Endometrial microvascular endothelial cells (primary cell): Measurements from ENCODE around the gene IQCN. TPM values are rescaled to one million over a fixed set of nuclear protein-coding genes. Genes with fewer than 3 reads are reported as not detected.

Experiments
- in situ Hi-C: cut with HindIII; loops from 2 replicates; pipeline ENCODE4 v1.10.0; 2017; ENCODE audit warnings: low sequenced_read_pairs, low pct_unique_long_range_greater_than_20kb; ENCODE audit errors: inconsistent ontology term
- total RNA-seq: library from RNA; depleted of rRNA; stranded (reverse); fragments of >200 nt; gene quantifications from one replicate; pipeline ENCODE4 v1.2.3, GENCODE V29; 2015; ENCODE audit errors: inconsistent ontology term

IQCN gene
- total RNA-seq, 1 donor from 2014 or later: 0.46 TPM

DNA sequence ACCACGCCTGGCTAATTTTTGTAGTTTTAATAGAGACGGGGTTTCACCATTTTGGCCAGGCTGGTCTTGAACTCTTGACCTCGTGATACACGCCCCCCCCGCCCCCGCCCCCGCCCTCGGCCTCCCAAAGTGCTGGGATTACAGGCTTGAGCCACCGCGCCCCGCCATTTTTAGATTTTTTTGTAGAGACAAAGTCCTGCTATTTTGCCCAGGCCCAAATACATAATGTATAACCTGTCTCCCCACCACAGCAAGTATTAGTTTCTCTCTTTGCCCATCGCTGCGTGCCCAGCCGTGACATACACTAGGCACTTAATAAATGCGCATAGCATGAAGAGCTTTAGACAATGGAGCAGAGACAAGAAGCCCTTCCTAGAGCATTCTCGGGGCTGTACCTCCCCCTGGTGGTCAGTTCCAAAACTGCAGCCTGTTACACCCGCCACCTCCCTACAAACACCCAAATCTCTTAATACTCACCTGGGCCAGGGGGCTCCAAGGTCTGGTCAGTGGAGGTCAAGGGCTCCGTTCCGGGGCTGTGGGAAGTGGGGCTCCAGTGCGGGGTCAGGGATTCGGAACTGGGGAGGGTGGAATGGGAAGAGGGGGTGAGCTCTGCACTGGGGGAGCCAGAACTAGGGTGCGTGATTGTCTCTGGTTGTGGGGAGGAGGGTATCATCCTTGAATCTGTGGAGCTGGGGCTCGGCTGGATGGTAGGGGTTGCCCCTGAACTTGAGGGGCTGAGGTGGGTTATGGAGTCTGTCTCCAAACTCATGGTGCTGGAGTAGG lies 22.5 kb downstream of the IQCN start:
- in situ Hi-C loops: no loop called here

DNA sequence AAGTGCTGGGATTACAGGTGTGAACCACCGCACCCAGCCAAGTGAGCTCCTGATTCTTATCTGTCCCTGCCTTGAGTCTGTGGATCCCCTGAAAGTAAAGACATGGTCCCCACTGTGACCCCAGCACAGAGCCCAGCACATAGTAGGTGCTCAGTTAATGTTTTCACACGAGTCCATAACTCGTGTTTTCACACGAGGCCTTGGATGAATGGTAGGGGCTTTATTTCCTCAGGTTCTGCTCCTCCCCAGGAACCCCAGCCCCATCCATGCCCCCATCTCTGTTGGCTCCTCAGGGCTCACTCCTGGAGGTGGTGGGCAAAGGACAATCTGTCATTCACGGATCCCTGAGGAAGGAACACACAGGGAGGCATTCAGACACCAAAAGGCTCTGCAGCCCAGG lies 24.4 kb downstream of the IQCN start:
- in situ Hi-C loops: no loop called here

DNA sequence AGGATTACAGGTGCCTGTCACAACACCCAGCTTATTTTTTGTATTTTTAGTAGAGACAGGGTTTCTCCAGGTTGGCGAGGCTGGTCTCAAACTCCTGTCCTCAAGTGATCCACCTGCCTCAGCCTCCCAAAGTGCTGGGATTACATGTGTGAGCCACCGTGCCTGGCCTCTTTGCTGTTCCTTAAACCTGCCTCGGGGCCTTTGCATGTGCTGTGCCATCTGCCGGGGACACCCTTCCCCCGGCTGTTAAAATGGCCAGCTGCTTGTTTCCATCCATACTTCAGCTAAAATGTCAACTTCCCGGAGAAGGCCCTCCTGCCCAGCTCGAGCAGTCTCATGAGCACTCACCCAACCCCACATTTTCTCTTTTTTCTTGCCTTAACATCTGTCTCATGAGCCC lies 29.0 kb downstream of the IQCN start:
- in situ Hi-C loops: no loop called here

DNA sequence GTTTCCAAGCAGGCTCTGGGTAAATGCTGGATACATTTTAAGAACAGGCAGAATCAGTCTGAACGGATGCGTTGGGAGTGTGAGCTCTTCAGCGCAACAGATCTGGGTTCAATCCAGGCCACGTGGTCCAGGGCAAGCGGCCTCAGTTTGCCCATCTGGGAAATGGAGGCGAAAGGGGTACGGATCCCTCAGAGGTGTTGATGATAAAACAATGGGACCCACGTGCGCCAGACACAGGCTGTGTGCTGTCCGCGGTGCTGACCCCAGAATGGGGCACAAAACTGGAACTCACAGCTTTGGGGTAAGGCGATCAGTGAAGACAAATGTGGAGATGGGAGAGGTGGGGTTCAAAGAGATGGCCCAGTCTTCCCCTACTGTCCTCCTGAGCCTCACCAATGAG lies 34.9 kb downstream of the IQCN start:
- in situ Hi-C loops: no loop called here

DNA sequence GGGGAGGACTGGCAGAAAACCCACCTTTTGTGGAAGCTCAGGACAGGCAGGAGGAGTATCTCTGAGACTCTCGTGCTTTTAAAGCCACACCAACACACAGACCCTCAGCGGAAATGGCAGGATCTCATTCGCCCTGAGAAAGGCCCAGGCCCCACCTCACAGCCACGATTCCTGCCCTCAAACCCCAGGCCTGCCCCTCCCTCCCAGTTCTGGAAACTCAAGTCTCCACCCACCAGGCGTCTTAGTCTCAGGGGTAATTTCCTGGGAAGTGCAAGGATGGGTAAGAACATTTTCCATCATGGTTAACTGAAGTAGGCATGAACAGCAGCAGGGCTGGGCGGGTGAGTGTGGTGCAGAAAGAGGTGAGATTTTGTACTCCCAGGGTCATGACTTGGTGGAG lies 40.1 kb downstream of the IQCN start:
- in situ Hi-C loops: no loop called here

DNA sequence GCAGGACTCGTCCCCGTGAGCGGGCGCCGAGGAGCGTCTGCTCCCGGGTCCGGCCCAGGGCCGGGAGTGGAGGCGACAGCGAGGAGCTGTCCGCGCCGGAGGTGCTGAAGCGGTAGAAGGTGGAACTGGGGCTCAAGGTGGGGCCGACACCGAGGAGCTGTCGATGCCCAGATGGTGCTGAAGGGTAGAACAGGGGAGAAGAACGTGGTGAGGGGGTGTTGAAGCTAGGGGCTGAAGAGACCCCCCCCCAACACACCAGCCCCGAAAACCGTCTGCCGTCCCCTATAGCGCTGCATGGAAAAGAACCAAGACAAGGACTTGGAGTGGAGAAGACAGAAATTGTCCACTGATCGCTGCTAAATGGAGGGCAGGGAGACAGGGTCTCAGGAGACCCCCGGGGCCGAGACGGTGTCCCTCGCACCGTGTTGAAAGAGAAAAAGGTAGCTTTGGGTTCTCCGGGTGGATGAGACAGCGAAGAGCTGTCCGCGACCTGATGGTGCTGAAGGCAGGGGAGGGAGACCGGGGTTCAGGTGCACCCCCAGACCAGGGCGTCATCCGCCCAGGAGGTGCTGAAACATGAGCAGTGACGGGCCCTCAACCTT lies 40.9 kb downstream of the IQCN start:
- in situ Hi-C loops: no loop called here

DNA sequence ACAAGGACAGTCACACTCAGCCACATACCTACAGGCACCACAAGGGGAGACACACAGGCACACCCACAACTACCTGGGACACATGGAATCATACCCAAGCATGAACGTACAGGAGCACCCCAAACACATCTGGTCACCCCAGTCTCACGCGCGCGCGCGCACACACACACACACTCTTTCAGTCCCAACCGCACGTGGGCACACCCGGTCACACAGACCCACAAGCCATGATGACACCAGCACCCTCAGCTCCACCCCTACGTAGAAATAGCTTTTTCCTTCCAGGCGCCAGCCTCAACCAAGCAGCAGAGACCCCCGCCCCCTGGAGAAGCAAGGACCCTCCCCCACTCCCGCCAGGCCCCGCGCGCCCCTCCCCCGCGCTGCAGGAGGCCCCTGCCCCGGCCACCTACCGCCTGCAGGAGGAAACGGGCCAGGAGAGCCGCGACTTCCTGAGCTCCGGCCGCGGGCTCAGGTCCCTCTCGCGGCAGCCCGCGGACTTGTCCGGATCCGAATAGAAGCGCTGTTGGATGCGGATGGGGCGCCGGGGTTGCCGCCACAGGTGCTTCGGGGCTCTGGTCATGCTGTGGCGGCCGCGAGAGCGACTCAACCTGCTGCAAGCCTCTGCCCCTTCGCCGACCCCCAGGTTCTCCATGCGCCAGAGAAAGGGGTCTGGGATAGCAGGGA lies 41.6 kb downstream of the IQCN start:
- in situ Hi-C loops: no loop called here

DNA sequence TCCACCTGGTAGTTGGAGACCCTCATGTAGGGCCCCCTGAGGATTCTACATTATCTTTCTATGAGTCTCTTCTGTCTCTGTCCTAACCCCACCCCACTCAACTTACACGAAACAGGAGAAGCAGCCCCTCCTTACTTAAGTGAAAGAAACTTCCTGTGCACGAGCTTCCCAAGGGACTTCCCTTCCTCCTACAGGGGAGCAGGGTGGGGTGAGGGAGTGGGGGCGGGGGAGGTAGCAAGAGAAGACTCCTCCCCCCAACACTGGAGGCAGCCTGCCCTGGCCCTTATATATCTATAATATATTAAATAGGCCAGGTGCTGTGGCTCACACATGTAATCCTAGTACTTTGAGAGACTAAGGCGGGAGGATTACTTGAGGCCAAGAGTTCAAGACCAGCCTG lies 42.5 kb downstream of the IQCN start:
- in situ Hi-C loops: no loop called here

DNA sequence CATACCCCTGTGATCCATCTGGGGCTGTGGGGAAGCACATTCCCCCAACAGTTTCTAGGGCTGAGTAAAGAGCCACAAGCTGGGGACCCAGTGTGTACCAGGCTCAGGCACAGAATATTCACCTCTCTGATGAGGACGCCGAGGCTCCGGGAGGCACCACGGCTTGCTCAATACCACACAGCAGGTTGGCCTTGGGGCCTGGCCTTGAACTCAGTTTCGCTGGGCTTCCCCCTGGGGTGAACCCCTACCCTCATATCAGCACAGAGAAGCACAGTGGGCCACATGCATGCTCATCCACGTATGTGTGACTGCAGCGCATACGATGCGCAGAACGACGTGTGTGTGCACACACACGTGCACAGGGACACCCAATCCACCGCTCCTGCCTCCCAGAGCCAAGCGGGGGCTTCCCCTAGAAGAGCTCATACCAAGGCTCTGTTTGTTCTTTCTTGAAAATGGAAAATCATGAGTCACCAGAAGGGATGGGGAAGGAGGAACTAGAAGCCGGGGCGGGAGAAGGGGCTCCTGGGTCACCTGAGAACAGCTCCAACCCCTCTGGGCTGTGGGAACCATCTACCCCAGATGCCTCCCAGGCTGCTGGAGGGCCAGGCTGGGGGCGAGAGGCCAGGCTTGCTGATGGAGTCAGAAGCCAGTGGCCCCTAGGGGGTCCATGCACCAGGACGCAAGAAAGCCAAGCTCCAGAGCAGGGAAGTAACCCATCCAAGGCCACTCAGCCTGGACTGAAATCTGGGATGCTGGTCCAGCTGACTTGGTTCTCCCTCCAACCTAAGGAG lies 43.1 kb downstream of the IQCN start:
- in situ Hi-C loops: no loop called here

DNA sequence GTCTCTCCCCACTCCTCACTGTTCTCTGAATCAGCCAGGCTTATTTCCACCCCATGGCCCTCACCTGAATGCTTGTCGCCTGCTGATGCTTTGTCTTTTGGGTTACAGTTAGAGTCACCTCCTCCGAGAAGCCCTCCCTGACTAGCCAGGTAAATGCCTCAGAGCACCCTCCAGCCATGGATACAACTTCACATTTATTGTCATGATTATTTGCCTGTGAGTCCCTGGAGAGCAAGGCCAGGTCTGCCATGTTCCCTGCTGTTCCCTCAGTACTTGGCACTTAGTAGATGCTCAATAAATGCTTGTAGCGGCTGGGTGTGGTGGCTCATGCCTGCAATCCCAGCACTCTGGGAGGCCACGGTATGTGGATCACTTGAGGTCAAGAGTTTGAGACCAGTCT lies 44.3 kb downstream of the IQCN start:
- in situ Hi-C loops: no loop called here

DNA sequence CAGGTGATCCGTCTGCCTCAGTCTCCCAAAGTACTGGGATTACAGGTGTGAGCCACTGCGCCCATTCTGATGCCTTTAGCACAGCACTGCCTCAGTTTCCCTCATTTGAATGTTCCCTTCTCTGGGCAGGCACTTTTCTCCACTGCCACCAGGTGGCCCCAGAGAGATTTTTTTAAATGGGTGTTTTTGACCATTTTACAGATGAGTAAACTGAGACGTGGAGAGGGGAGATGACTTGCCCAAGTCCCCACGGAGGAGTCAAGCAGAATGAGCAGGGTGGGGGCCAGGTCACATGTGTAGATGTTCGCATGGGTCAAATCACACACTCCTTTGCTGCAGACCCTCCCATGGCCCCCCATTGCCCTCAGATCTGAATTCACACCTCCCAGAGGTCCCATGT lies 44.8 kb downstream of the IQCN start:
- in situ Hi-C loops: no loop called here

DNA sequence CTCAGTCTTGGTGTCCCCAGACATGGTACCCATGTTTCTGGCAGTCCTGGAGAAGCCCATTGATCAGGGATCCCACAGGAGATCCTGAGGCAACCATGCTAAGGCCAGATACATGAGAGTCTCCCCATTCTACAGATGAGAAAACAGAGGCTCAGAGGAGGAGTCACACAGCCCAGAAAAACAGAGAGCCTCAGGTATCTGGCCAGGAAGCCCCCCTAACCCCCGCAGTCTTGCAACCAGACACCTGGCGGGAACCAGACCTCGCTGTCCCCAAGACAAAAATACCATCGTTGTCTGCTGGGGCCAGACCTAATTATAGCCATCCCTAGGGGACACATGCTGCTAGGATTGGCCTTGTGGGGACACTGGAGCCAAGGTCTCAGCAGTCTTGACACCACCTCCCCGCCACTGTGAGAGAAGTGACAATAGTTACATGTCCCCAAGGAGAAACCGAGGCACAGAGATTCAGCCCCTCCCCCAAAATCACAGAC lies 46.4 kb downstream of the IQCN start:
- in situ Hi-C loops: no loop called here

DNA sequence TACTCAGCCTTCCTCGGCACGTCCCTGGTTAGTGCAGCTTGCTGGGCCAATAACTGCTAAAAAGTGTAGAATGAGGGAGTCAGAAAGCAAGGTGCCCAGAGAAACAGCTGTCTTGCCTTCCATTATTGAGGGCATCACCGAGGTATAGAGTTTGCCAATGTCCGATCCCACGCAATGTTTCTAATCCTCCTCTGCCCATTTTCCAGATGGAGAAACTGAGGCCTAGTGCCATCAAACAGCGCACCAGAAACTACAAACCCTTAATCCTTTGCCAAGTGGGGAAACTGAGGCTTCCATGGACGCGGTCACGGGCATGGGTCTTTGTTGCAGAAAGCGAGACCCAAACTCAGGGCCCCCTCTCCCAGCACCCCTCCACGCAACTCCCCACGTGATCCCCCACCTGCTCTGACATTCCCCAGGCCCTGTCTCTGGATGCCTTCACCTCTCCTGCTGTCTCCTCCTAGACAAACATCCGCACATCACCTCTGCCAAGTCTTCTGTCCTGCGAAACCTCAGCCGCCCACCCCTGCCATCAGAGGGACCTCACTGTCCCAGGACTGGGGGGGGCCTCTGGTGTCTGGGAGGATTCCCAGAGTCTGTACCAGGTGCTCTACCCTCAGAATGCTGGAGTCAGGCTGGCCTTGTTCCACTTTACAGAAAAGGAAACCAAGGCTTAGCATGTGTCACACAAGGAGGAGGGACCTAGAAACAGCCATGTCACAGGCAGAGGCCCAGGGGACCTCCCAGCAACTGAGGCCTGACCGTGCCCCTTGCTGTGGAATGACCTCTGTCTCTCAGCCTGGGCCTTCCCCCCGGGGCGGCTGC lies 47.1 kb downstream of the IQCN start:
- in situ Hi-C loops: no loop called here

DNA sequence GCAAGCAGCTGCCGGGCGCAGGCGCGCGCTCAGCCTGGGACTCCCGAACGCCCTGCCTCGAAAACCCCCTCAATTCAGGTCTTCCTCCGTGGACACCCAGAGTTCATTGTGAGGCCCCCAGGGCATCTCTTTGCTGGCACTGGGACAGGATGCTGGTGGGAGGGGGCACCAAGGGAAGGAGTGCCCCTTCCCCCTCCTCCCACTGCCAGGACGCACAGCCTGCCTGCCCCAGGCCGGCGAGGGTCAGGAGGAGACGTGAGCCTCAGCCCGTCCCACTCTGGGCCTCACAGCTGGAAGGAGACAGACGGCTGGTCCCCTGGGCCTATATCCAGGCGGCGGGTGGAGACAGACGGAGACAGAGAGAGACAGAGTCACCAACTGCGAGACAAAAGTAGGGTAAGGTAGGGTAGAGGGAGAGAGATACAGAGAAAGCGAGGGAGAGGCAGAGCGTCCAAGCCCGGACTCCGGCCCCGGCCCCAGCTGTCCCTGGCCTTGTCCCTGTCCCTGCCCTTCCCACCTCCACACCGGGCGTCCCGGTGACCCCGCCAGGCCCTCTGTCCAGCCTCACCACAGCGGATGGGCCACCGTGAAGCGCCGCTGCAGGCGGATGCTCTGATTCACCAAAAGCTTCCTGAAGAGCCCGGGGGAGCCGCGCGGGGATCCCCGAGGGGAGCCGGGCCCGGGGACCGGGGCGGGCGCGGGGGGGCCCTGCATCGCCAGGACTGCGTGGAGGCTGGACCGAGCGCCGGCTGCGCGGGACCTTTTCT lies 48.4 kb downstream of the IQCN start, which contains the start of gene PDE4C:
PDE4C (minus strand) TSS at position 737 of the 767 bp plus-strand sequence; CDS start at position 714, 23 bp downstream.
- in situ Hi-C loops: no loop called here

DNA sequence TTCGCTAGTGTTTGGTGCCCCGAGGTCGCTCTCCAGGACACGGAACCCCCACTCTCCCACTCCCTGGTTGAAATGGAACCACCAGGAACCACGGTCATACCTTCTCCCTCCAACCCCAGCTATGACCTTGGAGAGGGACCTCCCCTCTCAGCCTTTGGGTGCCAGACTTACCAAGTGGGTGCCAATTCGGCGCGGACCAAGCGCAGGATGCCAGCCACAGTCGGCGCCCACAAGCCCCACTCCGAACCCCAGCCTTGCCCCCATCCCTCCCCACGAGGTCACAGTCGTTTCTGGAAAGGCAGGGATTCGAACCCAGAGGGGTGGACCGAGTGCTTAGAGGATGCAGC lies 48.9 kb downstream of the IQCN start:
- in situ Hi-C loops: no loop called here

DNA sequence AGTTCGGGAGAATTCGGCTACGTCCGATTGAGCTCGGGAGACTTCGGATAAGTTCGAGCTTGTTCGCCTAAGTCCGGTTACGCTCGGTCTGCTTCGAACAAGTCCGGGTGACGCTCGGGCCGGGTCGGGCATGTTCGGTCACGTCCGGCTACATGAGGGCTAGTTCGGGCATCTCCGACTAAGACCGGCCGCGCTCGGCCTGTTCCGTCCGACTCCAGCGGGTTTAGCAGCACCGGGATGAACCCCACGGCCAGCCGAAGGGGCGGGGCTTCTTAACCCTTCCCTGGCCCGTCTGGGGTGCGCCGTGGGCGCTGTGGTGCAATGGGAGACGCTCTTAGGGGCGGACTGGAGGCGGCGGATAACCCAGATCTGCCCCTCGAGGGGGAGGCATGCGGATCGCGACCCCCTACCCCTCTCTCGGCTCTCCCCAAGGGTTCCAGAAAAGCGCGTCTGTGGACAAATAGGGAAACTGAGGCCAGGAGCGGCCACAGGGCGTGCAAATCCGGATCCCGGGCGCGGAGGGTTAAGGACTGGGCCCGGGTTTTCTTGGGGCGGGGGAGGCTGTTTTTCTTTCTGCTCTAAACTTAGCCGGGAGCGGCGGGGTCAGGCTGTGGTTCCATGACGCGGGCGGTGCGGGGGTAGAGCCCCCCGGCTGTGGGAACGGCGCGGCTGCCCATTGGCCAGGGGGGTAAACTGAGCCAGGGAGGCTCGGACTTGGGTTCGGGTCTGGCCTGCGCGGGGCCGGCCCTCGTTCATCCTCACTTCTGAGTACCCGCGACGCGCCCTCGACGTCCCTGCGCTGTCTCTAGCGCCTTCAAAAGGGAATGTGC lies 49.5 kb downstream of the IQCN start:
- in situ Hi-C loops: no loop called here
